Right renal cortex interstitium (tissue), 3 donors: Measurements from ENCODE around the gene SUN5. TPM values are rescaled to one million over a fixed set of nuclear protein-coding genes. Genes with fewer than 3 reads are reported as not detected.

ENCODE experiments used
- DNase-seq, 3 donors: peaks; one replicate each; pipeline ENCODE4 v3.0.0-alpha.2; 2013; ENCODE audit warnings: low read depth in 3 of 3, low spot score in 2 of 3
- polyA plus RNA-seq, 3 donors: library from polyadenylated mRNA; unstranded; fragments of 120-200 nt; gene quantifications; one replicate each; pipeline ENCODE4 v1.2.1, GENCODE V29; 2013; ENCODE audit not compliant: insufficient read length in 3 of 3

SUN5 gene
- polyA plus RNA-seq, 3 donors = not detected

GRCh38 chr20:33014336-33015113 lies 10.3 kb upstream of the SUN5 start:
- DNase-seq = no peak

GRCh38 chr20:33013701-33014326 lies 9.6 kb upstream of the SUN5 start:
- DNase-seq = no peak

GRCh38 chr20:33012327-33013189 lies 8.3 kb upstream of the SUN5 start:
- DNase-seq = no peak

- no peak for DNase-seq
Measured at GRCh38 chr20:33010674-33011449, 6.6 kb upstream of the SUN5 start.

- DNase-seq = no peak
Measured at GRCh38 chr20:33010133-33010504, 5.9 kb upstream of the SUN5 start.

- DNase-seq = peak in 1 of 3 donors; percentile 19
Measured at GRCh38 chr20:33009214-33010132, 5.2 kb upstream of the SUN5 start.

- no peak for DNase-seq
Measured at GRCh38 chr20:33008336-33009213, 4.3 kb upstream of the SUN5 start.

- no peak for DNase-seq
Measured at GRCh38 chr20:33007376-33008335, 3.4 kb upstream of the SUN5 start, which contains the start of gene BPIFB2. BPIFB2 (plus strand) TSS chr20:33007704; CDS start chr20:33008575, 871 bp downstream.

GRCh38 chr20:33006776-33007375 lies 2.6 kb upstream of the SUN5 start:
- no peak for DNase-seq

GRCh38 chr20:33005908-33006775 lies 1.9 kb upstream of the SUN5 start:
- DNase-seq = no peak

GRCh38 chr20:33005132-33005566 lies 916 bp upstream of the SUN5 start:
- DNase-seq = no peak

GRCh38 chr20:33002087-33002808 lies 2.0 kb downstream of the SUN5 start:
- no peak for DNase-seq

GRCh38 chr20:33000802-33001466 lies 3.3 kb downstream of the SUN5 start:
- no peak for DNase-seq

- no peak for DNase-seq
Measured at GRCh38 chr20:32999603-33000250, 4.5 kb downstream of the SUN5 start.
